ENCODE results near the gene CDH1. TPM values are rescaled to one million over a fixed set of nuclear protein-coding genes. Genes with fewer than 3 reads are reported as not detected.

The CDH1 gene
- total and polyA plus RNA-seq, 11 donors = 0.08 to 5.3 (median 0.27) TPM; not detected in 8

DNA sequence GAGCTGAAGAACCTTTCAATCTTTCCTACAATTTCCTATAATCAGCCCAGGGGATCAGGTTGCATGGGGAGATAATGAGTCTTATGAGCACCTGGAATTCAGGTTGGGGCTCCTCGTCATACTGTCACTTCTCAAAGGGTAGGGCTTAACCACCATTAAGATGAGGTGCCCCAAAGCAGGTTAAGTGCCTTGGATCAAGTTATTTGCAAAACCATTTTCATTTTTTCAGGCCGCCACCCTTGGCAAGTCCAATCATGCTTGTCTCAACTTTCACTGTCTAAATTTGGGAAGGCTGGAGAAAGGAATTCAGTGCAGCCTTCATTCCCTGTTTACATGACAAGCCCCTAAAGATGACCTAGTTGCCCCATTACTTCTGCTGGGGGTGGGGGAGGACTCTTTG is 61.3 kb downstream of the CDH1 start:
- Histone ChIP-seq H3K4me1 (no peaks in the 10 kb centered on the region), H3K4me3 (no peak overlapping the region), H3K27ac (no peak overlapping the region), H3K36me3 (no peaks in the 10 kb centered on the region), H3K27me3 (peaks cover 0 to 5% (median 0%) of the 10 kb centered on the region in 9 donors), H3K9me3 (no peaks in the 10 kb centered on the region)
- TF ChIP-seq POLR2A (IDR thresholded peaks at IDR 0.05) = no peak
- TF ChIP-seq, protein P1, sequence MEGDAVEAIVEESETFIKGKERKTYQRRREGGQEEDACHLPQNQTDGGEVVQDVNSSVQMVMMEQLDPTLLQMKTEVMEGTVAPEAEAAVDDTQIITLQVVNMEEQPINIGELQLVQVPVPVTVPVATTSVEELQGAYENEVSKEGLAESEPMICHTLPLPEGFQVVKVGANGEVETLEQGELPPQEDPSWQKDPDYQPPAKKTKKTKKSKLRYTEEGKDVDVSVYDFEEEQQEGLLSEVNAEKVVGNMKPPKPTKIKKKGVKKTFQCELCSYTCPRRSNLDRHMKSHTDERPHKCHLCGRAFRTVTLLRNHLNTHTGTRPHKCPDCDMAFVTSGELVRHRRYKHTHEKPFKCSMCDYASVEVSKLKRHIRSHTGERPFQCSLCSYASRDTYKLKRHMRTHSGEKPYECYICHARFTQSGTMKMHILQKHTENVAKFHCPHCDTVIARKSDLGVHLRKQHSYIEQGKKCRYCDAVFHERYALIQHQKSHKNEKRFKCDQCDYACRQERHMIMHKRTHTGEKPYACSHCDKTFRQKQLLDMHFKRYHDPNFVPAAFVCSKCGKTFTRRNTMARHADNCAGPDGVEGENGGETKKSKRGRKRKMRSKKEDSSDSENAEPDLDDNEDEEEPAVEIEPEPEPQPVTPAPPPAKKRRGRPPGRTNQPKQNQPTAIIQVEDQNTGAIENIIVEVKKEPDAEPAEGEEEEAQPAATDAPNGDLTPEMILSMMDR (IDR thresholded peaks at IDR 0.05) = no peak
- WGBS, 4 donors = 70 to 91% (median 87%) methylated on average over 2 of the region's 2 CpGs
- ATAC-seq (no peak), DNase-seq (no peak)
- intact Hi-C loops (cut with DNase I) = loop anchor here in 1 of 10 donors (5.0 kb wide), 1 partner anchor 91 kb away; no protein-coding TSS in a partner anchor

DNA sequence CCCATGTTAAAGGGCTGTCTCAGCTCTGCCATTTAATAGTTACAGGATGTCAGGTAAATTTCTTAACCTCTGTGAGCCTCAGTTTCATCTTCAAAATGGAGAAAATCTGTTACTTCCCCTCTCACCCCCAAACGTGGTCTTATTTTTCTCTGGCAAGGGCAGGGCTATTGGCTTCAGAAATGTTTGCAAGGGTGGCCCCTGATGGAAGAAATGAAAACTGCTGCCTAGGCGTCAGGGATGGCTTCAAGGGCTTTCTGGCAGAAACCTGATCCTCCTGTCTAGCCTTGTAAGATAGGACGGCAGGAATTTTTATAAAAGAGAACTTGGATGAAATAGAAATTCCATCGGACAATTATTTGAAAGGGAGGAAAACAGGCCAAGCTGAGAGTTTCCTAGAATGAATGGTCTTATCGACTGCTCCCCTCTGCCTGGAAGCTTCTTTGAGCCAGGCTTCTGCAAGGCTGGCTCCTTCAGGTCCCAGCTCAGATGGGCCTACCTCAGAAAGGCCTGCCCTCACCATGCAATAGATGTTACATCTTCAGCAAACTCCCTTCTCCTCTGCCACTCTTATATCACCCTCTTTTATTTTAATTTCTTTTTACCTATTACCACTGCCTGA is 63.3 kb downstream of the CDH1 start:
- TF ChIP-seq, protein P1 (IDR thresholded peaks at IDR 0.05) = peak in 11 of 12 donors; percentile 28 to 73 (median 57)
- TF ChIP-seq POLR2A (IDR thresholded peaks at IDR 0.05) = no peak
- no peak overlapping the region for H3K4me3 ChIP-seq

DNA sequence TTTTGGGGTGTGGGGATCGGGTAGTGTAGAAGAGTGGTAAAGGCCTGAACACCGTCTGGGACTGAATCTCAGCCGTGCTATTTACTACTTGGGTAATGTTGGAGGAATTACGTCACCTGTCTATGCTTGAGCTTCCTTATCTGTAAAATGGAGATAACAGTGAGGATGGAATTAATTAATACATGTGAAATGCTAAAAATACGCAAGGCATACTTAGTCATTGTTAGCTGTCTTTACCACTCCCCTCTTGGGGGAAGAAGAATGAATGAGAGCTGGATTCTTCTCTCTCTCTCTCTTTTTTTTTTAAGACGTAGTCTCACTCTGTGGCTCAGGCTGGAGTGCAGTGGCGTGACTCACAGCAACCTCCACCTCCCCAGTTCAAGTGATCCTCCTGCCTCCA is 65.1 kb downstream of the CDH1 start:
- no peak overlapping the region for H3K4me3 ChIP-seq
- H3K36me3 ChIP-seq = no peaks in the 10 kb centered on the region
- DNase-seq (no peak), ATAC-seq (no peak)
- TF ChIP-seq POLR2A (IDR thresholded peaks at IDR 0.05) = no peak
- TF ChIP-seq, protein P1 (IDR thresholded peaks at IDR 0.05) = no peak
- 76 to 81% (median 80%) methylated on average over 7 of the region's 7 CpGs for WGBS, 4 donors
- no peaks in the 10 kb centered on the region for H3K27me3 ChIP-seq
- intact Hi-C loops (cut with DNase I) = loop anchor here in 4 of 10 donors (5.0 to 10.0 kb wide), 4 partner anchors 95 to 277 kb away; no protein-coding TSS in a partner anchor
- no peak overlapping the region for H3K27ac ChIP-seq
- H3K4me1 ChIP-seq = no peaks in the 10 kb centered on the region
- no peaks in the 10 kb centered on the region for H3K9me3 ChIP-seq

More for the DNA sequence above, 63.3 kb downstream of the CDH1 start:
- 12 to 25% (median 14%) methylated on average over 5 of the region's 5 CpGs for WGBS, 4 donors
- no peaks in the 10 kb centered on the region for H3K9me3 ChIP-seq
- H3K4me1 ChIP-seq = no peaks in the 10 kb centered on the region
- intact Hi-C loops (cut with DNase I) = loop anchor here in 5 of 10 donors (2.0 to 10.0 kb wide), 5 partner anchors 93 to 276 kb away; no protein-coding TSS in a partner anchor
- H3K36me3 ChIP-seq = no peaks in the 10 kb centered on the region
- no peak overlapping the region for H3K27ac ChIP-seq
- DNase-seq (peak in 3 of 5 donors; percentile 10 to 33 (median 23)), ATAC-seq (peak in 3 of 4 donors; percentile 50 to 76 (median 70))
- H3K27me3 ChIP-seq = no peaks in the 10 kb centered on the region

DNA sequence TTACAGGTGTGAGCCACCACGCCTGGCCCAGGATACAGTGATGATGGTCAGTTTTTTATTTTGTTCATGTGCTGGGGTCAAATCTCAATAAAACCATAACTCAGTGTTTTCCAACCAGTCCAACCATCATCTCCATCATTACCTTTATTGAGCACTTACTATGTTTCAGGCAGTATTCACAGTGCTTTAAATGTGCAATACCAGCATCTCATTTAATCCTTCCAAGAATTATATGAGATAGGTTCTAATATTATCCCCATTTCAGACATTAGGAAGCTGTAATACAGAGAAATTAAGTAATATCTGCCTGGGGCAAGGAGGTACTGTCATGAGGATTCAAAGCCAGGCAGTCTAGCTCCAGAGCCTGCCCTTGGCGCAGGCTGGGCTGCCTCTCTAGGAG is 69.3 kb downstream of the CDH1 start:
- DNase-seq = no peak
- WGBS, 4 donors = 81 to 93% (median 89%) methylated on average over 2 of the region's 2 CpGs
- Histone ChIP-seq H3K9me3 (no peaks in the 10 kb centered on the region), H3K27ac (no peak overlapping the region), H3K27me3 (peaks cover 0 to 10% (median 0%) of the 10 kb centered on the region in 9 donors), H3K36me3 (no peaks in the 10 kb centered on the region), H3K4me1 (no peaks in the 10 kb centered on the region), H3K4me3 (no peak overlapping the region)
- TF ChIP-seq, protein P1 (IDR thresholded peaks at IDR 0.05) = no peak
- TF ChIP-seq POLR2A (IDR thresholded peaks at IDR 0.05) = no peak
- ATAC-seq = no peak
- intact Hi-C loops (cut with DNase I) = loop anchor here in 2 of 10 donors (10.0 kb wide), 2 partner anchors 102 to 282 kb away; no protein-coding TSS in a partner anchor

All from heart left ventricle (tissue), 16 donors.